Measurements from ENCODE around the gene ARL4C. TPM values are rescaled to one million over a fixed set of nuclear protein-coding genes. Genes with fewer than 3 reads are reported as not detected.

ARL4C gene
- polyA plus RNA-seq, 3 donors, result 49.7 to 54.6 (median 50.0) TPM

GRCh38 chr2:234488913-234489451 lies 7.9 kb downstream of the ARL4C start:
- no peak for DNase-seq (ENCODE audit: extremely low read depth in 1 of 11, low read depth in 9 of 11, low spot score in 4 of 11)

- no peak for DNase-seq (ENCODE audit: extremely low read depth in 1 of 11, low read depth in 9 of 11, low spot score in 4 of 11)
Measured at GRCh38 chr2:234488486-234488885, 8.4 kb downstream of the ARL4C start.

- DNase-seq (ENCODE audit: extremely low read depth in 1 of 11, low read depth in 9 of 11, low spot score in 4 of 11), result no peak
Measured at GRCh38 chr2:234487356-234487755, 9.5 kb downstream of the ARL4C start.

- no peak for DNase-seq (ENCODE audit: extremely low read depth in 1 of 11, low read depth in 9 of 11, low spot score in 4 of 11)
Measured at GRCh38 chr2:234483568-234484251, 13.2 kb downstream of the ARL4C start.

GRCh38 chr2:234481301-234481700 lies 15.6 kb downstream of the ARL4C start:
- no peak for DNase-seq (ENCODE audit: extremely low read depth in 1 of 11, low read depth in 9 of 11, low spot score in 4 of 11)

GRCh38 chr2:234480337-234480736 lies 16.5 kb downstream of the ARL4C start:
- DNase-seq (ENCODE audit: extremely low read depth in 1 of 11, low read depth in 9 of 11, low spot score in 4 of 11), result no peak

- no peak for DNase-seq (ENCODE audit: extremely low read depth in 1 of 11, low read depth in 9 of 11, low spot score in 4 of 11)
Measured at GRCh38 chr2:234479465-234479864, 17.4 kb downstream of the ARL4C start.

- no peak for DNase-seq (ENCODE audit: extremely low read depth in 1 of 11, low read depth in 9 of 11, low spot score in 4 of 11)
Measured at GRCh38 chr2:234478121-234478858, 18.6 kb downstream of the ARL4C start.

GRCh38 chr2:234476766-234477165 lies 20.1 kb downstream of the ARL4C start:
- DNase-seq (ENCODE audit: extremely low read depth in 1 of 11, low read depth in 9 of 11, low spot score in 4 of 11), result no peak

- no peak for DNase-seq (ENCODE audit: extremely low read depth in 1 of 11, low read depth in 9 of 11, low spot score in 4 of 11)
Measured at GRCh38 chr2:234474654-234475053, 22.2 kb downstream of the ARL4C start.

- no peak for DNase-seq (ENCODE audit: extremely low read depth in 1 of 11, low read depth in 9 of 11, low spot score in 4 of 11)
Measured at GRCh38 chr2:234472155-234472554, 24.7 kb downstream of the ARL4C start.

- no peak for DNase-seq (ENCODE audit: extremely low read depth in 1 of 11, low read depth in 9 of 11, low spot score in 4 of 11)
Measured at GRCh38 chr2:234469972-234470371, 26.9 kb downstream of the ARL4C start.

GRCh38 chr2:234469251-234469845 lies 27.5 kb downstream of the ARL4C start:
- DNase-seq (ENCODE audit: extremely low read depth in 1 of 11, low read depth in 9 of 11, low spot score in 4 of 11), result no peak

- no peak for DNase-seq (ENCODE audit: extremely low read depth in 1 of 11, low read depth in 9 of 11, low spot score in 4 of 11)
Measured at GRCh38 chr2:234468503-234468902, 28.4 kb downstream of the ARL4C start.

GRCh38 chr2:234467289-234467688 lies 29.6 kb downstream of the ARL4C start:
- no peak for DNase-seq (ENCODE audit: extremely low read depth in 1 of 11, low read depth in 9 of 11, low spot score in 4 of 11)

- no peak for DNase-seq (ENCODE audit: extremely low read depth in 1 of 11, low read depth in 9 of 11, low spot score in 4 of 11)
Measured at GRCh38 chr2:234464291-234464645, 32.6 kb downstream of the ARL4C start.

- no peak for DNase-seq (ENCODE audit: extremely low read depth in 1 of 11, low read depth in 9 of 11, low spot score in 4 of 11)
Measured at GRCh38 chr2:234463626-234464290, 33.1 kb downstream of the ARL4C start.

GRCh38 chr2:234462218-234462992 lies 34.5 kb downstream of the ARL4C start:
- DNase-seq (ENCODE audit: extremely low read depth in 1 of 11, low read depth in 9 of 11, low spot score in 4 of 11), result no peak
